Astrocyte (in vitro differentiated cells and primary cell): ENCODE data around the gene ING2.

Experiments used
- CTCF ChIP-seq: IDR thresholded peaks from 2 replicates; pipeline ENCODE4 v1.5.1; 2011; ENCODE audit warnings: low read depth, mild to moderate bottlenecking, inconsistent platforms, low read length, moderate library complexity; ENCODE audit not compliant: insufficient read depth
- EZH2 ChIP-seq: IDR thresholded peaks from 2 replicates; pipeline ENCODE4 v1.6.1; 2012; ENCODE audit warnings: mild to moderate bottlenecking, low read length, inconsistent platforms; ENCODE audit not compliant: insufficient read depth

DNA sequence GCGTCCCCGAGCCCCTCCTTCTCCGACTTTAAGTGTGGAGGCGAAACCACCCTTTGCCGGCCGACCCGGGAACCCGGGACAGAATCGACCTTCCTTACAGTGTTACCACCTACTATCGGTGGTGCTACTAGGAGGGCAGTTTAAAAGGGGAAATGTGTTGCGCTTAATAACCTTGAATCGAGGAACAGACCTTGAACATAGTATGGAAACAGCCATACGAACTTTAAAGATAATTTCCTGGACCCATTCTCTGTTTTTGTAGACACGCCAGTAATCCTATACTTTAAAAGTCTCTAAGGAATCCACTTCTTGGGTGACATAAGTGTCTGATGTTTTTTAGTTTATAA lies 1.5 kb downstream of the ING2 start:
- TF ChIP-seq CTCF (no peak), EZH2 (no peak)
